Measurements from ENCODE around the gene MGP. TPM values are rescaled to one million over a fixed set of nuclear protein-coding genes. Genes with fewer than 3 reads are reported as not detected.
A peak's percentile ranks its signal among the peaks of the same experiment; 100 is the strongest.

The MGP gene
- total and polyA plus RNA-seq, 2 of the 13 experiments (the other 11 are each of a cell fraction or from before 2014, with no cell fraction given) = not detected

DNA sequence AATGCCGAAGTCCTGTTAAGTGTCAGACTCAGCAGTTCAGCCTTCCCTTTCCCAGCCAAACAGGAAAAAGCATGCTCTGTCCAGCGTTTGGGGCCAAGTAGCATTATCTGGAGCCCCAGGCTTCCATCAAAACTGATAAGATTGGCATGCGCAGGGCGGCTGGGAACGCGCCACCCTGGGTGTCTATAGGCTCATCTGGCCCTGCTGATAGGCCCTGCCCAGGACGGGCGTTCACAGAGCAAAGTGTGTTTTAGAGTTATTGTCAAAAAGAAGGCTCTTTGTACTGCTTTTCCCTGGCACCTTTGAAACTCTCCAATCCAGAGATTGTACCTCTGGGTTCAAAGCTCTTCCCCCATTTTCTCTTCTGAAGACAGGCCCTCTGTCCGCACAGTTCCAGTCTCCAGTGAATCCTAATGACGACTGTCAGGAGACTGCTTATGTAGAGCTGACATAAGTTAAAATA, 42.2 kb downstream of the MGP start, which contains the start of gene ART4:
ART4 (minus strand) TSS at position 102 of the 463 bp plus-strand sequence. CDS start 413 bp downstream, outside the sequence.
- BruUV-seq (replicated peaks) = no TSS peak
- no peaks in the 10 kb centered on the region for H4K20me1 ChIP-seq (ENCODE audit: insufficient read depth, low read length)
- H3K36me3 ChIP-seq (replicated peaks in 1 of 2; ENCODE audit: control insufficient read depth in 1 of 2, insufficient read depth in 2 of 2, low read length in 2 of 2) = peaks cover 0 to 16% of the 10 kb centered on the region in 2 experiments; a peak in 2 of 5 replicates
- H3K4me2 ChIP-seq (ENCODE audit: low read depth, low read length) = peak within 1 kb of the TSS; percentile 98
- peaks cover 62% of the 10 kb centered on the region for H3K4me1 ChIP-seq (ENCODE audit: insufficient read depth, low read length)
- H3K79me2 ChIP-seq (ENCODE audit: insufficient read depth, low read length) = peaks cover 31% of the 10 kb centered on the region
- in situ Hi-C loops (cut with HindIII; ENCODE audit: extremely low pct_ligation_motif_present, low pct_unique_long_range_greater_than_20kb) (loop anchor here (5.0 kb wide), 1 partner anchor 154 kb away; no protein-coding TSS in a partner anchor), intact Hi-C loops (cut with micrococcal nuclease; ENCODE audit: unreplicated experiment) (loop anchor here (2.0 kb wide), 2 partner anchors 41 to 73 kb away; partner anchors contain the start of genes C12orf60 and WBP11)
- ATAC-seq (peak; percentile 93), DNase-seq (ENCODE audit: low spot score) (peak; percentile 71), FAIRE-seq (peak; percentile 70)
- ChIA-PET POLR2A (interaction anchor here (1.3 to 1.9 kb wide), 3 partner anchors 40 to 73 kb away, joined by 4 to 16 read pairs (median 12); partner anchors contain the start of genes C12orf60 and WBP11), CTCF (ENCODE audit: low intra/inter-chr PET ratio, low total read pairs) (interaction anchor here (2.4 kb wide), 1 partner anchor 152 kb away, joined by 21 read pairs; no protein-coding TSS in a partner anchor)
- H3K9me3 ChIP-seq (ENCODE audit: low read length) = no peaks in the 10 kb centered on the region
- peak within 1 kb of the TSS; percentile 85 for H2AFZ ChIP-seq (ENCODE audit: low read length)
- 2% methylated on average over 8 of the region's 10 CpGs for WGBS (ENCODE audit: low lambda C conversion rate)
- H3K9ac ChIP-seq (ENCODE audit: insufficient read depth, low read depth, low read length) = peak within 1 kb of the TSS; percentile 77
- H3K27ac ChIP-seq (ENCODE audit: extremely low read length, insufficient read depth, low read length) = peak within 1 kb of the TSS; percentile 86
- peak within 1 kb of the TSS; percentile 73 to 86 (median 73) for H3K4me3 ChIP-seq (replicated peaks in 1 of 3; ENCODE audit: insufficient read depth in 1 of 3, low read depth in 2 of 3, low read length in 3 of 3)
- H3K27me3 ChIP-seq (ENCODE audit: control insufficient read depth in 1 of 2, insufficient read depth in 2 of 2, low read length in 2 of 2) = no peaks in the 10 kb centered on the region; a peak in 1 of 5 replicates
- peak; percentile 34; the same call in 1 of the 2 replicates for TF ChIP-seq IRF2 (CRISPR knock-in tag; IDR thresholded peaks at IDR 0.05)
- no peak for TF ChIP-seq ISX (CRISPR knock-in tag; conservative IDR thresholded peaks at IDR 0.05)
- TF ChIP-seq MIXL1 (CRISPR knock-in tag; IDR thresholded peaks at IDR 0.05) = peak; percentile 54; the same call in 1 of the 2 replicates
- TF ChIP-seq, protein P1, sequence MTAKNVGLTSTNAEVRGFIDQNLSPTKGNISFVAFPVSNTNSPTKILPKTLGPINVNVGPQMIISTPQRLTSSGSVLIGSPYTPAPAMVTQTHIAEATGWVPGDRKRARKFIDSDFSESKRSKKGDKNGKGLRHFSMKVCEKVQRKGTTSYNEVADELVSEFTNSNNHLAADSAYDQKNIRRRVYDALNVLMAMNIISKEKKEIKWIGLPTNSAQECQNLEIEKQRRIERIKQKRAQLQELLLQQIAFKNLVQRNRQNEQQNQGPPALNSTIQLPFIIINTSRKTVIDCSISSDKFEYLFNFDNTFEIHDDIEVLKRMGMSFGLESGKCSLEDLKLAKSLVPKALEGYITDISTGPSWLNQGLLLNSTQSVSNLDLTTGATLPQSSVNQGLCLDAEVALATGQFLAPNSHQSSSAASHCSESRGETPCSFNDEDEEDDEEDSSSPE (CRISPR knock-in tag; IDR thresholded peaks at IDR 0.05) = peak; percentile 47; the same call in 1 of the 2 replicates
- TF ChIP-seq HNF1B (CRISPR knock-in tag; IDR thresholded peaks at IDR 0.05) = peak; percentile 22; the same call in 1 of the 2 replicates
- TF ChIP-seq ZNF224 (CRISPR knock-in tag; IDR thresholded peaks at IDR 0.05) = 0 out of 2 replicates have a peak, but pooled peaks have one; percentile 49
- TF ChIP-seq, protein P2, sequence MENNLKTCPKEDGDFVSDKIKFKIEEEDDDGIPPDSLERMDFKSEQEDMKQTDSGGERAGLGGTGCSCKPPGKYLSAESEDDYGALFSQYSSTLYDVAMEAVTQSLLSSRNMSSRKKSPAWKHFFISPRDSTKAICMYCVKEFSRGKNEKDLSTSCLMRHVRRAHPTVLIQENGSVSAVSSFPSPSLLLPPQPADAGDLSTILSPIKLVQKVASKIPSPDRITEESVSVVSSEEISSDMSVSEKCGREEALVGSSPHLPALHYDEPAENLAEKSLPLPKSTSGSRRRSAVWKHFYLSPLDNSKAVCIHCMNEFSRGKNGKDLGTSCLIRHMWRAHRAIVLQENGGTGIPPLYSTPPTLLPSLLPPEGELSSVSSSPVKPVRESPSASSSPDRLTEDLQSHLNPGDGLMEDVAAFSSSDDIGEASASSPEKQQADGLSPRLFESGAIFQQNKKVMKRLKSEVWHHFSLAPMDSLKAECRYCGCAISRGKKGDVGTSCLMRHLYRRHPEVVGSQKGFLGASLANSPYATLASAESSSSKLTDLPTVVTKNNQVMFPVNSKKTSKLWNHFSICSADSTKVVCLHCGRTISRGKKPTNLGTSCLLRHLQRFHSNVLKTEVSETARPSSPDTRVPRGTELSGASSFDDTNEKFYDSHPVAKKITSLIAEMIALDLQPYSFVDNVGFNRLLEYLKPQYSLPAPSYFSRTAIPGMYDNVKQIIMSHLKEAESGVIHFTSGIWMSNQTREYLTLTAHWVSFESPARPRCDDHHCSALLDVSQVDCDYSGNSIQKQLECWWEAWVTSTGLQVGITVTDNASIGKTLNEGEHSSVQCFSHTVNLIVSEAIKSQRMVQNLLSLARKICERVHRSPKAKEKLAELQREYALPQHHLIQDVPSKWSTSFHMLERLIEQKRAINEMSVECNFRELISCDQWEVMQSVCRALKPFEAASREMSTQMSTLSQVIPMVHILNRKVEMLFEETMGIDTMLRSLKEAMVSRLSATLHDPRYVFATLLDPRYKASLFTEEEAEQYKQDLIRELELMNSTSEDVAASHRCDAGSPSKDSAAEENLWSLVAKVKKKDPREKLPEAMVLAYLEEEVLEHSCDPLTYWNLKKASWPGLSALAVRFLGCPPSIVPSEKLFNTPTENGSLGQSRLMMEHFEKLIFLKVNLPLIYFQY (CRISPR knock-in tag; IDR thresholded peaks at IDR 0.05; ENCODE audit: borderline replicate concordance) = peak; percentile 64; the same call in 1 of the 2 replicates
- peak; percentile 43 for TF ChIP-seq GATAD2A (CRISPR knock-in tag; IDR thresholded peaks at IDR 0.05)
- TF ChIP-seq BORCS8-MEF2B (CRISPR knock-in tag; IDR thresholded peaks at IDR 0.05) = peak; percentile 51; the same call in 1 of the 2 replicates
- peak; percentile 72 for TF ChIP-seq POLR2AphosphoS5 (IDR thresholded peaks at IDR 0.05; ENCODE audit: low read depth, low read length)
- TF ChIP-seq TFAP4 (IDR thresholded peaks at IDR 0.05; ENCODE audit: borderline replicate concordance, low read depth) = peak; percentile 46; the same call in 1 of the 2 replicates
- 0 out of 2 replicates have a peak, but pooled peaks have one; percentile 50 for TF ChIP-seq ZNF607 (CRISPR knock-in tag; IDR thresholded peaks at IDR 0.05; ENCODE audit: borderline replicate concordance)
- peak; percentile 35; the same call in 1 of the 2 replicates for TF ChIP-seq SMAD3 (CRISPR knock-in tag; IDR thresholded peaks at IDR 0.05)
- peak; percentile 61; the same call in 1 of the 2 replicates for TF ChIP-seq FOXJ3 (CRISPR knock-in tag; IDR thresholded peaks at IDR 0.05; ENCODE audit: borderline replicate concordance)
- 0 out of 2 replicates have a peak, but pooled peaks have one; percentile 37 for TF ChIP-seq TGIF2 (CRISPR knock-in tag; IDR thresholded peaks at IDR 0.05)
- TF ChIP-seq GABPA (IDR thresholded peaks at IDR 0.05; ENCODE audit: low read depth, low read length) = no peak
- TF ChIP-seq GABPA (CRISPR knock-in tag; IDR thresholded peaks at IDR 0.05; ENCODE audit: low read depth) = peak; percentile 14; the same call in 1 of the 2 replicates
- TF ChIP-seq ZNF766 (CRISPR knock-in tag; IDR thresholded peaks at IDR 0.05; ENCODE audit: borderline replicate concordance) = peak; percentile 39; the same call in 1 of the 2 replicates
